ENCODE data around the gene OR1A1. TPM values are rescaled to one million over a fixed set of nuclear protein-coding genes. Genes with fewer than 3 reads are reported as not detected.
"Not testable (repeated sequence)": the region's sequence is repeated elsewhere in the genome, so short reads cannot be mapped to it uniquely, and the experiment has no call there.

The OR1A1 gene
- total RNA-seq, 2 donors from 2014 or later = not detected

DNA sequence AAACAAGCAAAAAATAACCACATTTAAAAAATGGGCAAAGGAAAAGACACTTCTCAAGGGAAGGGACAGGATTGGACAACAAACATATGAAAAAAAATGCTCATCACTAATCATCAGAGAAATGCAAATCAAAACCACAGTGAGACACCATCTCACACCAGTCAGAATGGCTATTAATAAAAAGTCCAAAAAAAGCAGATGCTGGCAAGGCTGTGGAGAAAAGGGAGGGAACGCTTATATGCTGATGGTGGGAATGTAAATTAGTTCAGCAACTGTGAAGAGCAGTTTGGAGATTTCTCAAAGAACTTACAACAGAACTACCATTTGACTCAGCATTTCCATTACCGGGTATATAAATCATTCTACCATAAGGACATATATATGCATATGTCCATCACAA, 41.5 kb downstream of the OR1A1 start:
- not testable (repeated sequence) for H3K4me3 Mint-ChIP-seq; H3K9me3 Mint-ChIP-seq; H3K4me1 Mint-ChIP-seq; H3K27me3 Mint-ChIP-seq; ATAC-seq (replicated peaks); H3K27ac Mint-ChIP-seq; H3K36me3 Mint-ChIP-seq (ENCODE audit: low read depth)

DNA sequence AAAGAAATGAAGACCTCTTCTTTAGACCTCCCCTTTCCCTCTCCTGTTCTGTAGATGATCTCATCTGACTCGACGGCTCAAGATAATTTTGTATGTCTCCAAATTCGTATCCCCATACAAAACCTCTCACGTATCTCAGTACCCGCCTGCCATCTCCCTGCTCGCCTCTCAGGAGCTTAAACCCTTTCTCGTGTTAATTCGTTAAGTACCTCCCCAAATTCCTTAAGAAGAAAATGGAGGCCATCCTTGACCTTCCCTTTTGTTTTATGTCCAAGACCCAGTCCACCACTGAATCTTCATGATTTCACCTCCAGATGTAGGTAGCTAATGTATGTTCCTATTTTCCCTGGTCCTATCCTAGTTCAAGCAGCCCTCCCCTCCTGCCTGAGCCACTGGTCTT, 49.1 kb downstream of the OR1A1 start:
- no peak for ATAC-seq (replicated peaks)
- H3K27me3 Mint-ChIP-seq = peaks cover 21% of the 10 kb centered on the region
- H3K9me3 Mint-ChIP-seq = no peaks in the 10 kb centered on the region
- no peaks in the 10 kb centered on the region for H3K36me3 Mint-ChIP-seq (ENCODE audit: low read depth)
- peaks cover 5% of the 10 kb centered on the region for H3K4me1 Mint-ChIP-seq
- no peak overlapping the region for H3K4me3 Mint-ChIP-seq
- no peak overlapping the region for H3K27ac Mint-ChIP-seq

DNA sequence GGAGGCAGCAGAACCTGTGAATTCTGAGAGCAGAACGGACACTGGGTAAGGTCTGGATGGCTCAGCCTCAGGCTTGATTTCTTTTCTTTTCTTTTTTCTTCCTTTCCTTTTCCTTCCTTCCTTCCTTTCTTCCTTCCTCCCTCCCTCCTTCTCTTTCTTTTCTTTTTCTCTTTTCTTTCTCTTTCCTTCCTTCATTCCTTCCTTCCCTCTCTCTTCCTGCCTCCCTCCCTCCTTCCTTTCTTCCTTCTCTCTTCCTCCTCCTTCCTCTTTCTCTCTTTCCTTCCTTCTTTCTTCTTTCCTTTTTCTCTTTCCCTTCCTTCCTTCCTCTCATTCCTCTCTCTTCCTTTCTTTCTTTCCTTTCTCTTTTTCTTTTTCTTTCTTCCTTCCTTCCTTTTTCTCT, 52.7 kb downstream of the OR1A1 start:
- no peak overlapping the region for H3K4me3 Mint-ChIP-seq
- no peaks in the 10 kb centered on the region for H3K36me3 Mint-ChIP-seq (ENCODE audit: low read depth)

DNA sequence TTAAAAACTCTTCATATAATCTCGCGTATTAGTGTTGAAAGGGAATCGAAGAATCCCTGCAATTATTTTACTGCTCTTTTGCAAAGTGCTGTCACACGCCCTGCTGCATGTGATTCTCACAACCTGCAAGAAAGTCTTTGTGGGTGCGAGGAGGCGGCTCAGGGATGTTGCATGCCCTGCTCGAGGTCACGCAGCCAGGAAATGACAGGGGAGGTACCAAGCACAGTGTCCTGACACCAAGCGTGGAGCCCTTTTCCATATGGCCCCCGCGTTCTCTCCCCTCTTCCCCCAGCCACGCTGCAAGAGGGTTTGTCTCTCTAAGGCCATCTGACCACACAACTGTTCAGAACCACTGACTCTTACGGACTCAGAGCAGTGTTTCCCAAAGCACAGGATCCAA, 53.1 kb downstream of the OR1A1 start:
- Mint-ChIP-seq H3K4me1 (peaks cover 5% of the 10 kb centered on the region), H3K27ac (peak overlapping the region; percentile 29)

More for the DNA sequence above, 52.7 kb downstream of the OR1A1 start:
- Mint-ChIP-seq H3K4me1 (peaks cover 5% of the 10 kb centered on the region), H3K27me3 (peaks cover 22% of the 10 kb centered on the region), H3K27ac (peak overlapping the region; percentile 29), H3K9me3 (no peaks in the 10 kb centered on the region)
- ATAC-seq (replicated peaks) = no peak

More for the DNA sequence above, 53.1 kb downstream of the OR1A1 start:
- H3K27me3 Mint-ChIP-seq = peaks cover 22% of the 10 kb centered on the region
- no peak overlapping the region for H3K4me3 Mint-ChIP-seq
- no peaks in the 10 kb centered on the region for H3K9me3 Mint-ChIP-seq
- no peak for ATAC-seq (replicated peaks)
- H3K36me3 Mint-ChIP-seq (ENCODE audit: low read depth) = no peaks in the 10 kb centered on the region

Other genes with a start within 250 kb of the OR1A1 start
- gene OR1D5, start 144.1 kb upstream of the OR1A1 start, total RNA-seq = not detected
- not detected for gene OR1D2, start 103.2 kb upstream of the OR1A1 start, total RNA-seq
- not detected for gene OR1G1, start 80.1 kb upstream of the OR1A1 start, total RNA-seq
- not detected for gene OR1A2, start 10.1 kb upstream of the OR1A1 start, total RNA-seq
- under 1 TPM in 1 of 2 donors, not detected in 1; 0.35 TPM for gene OR3A1, start 90.7 kb downstream of the OR1A1 start, total RNA-seq
- 1 to 10 TPM; 1.2 to 2.3 TPM for gene OR3A2, start 178.6 kb downstream of the OR1A1 start, total RNA-seq
- gene OR1E1, start 190.7 kb downstream of the OR1A1 start, total RNA-seq = not detected
- not detected for gene OR3A3, start 203.7 kb downstream of the OR1A1 start, total RNA-seq
- not detected for gene OR1E2, start 226.2 kb downstream of the OR1A1 start, total RNA-seq